Fibroblast of the aortic adventitia (primary cell): Measurements from ENCODE around the gene MSANTD2. TPM values are rescaled to one million over a fixed set of nuclear protein-coding genes. Genes with fewer than 3 reads are reported as not detected.

Experiments
- DNase-seq: peaks from one replicate; pipeline ENCODE4 v3.0.0-alpha.2; 2010; ENCODE audit warnings: low read depth
- H3K4me3 ChIP-seq: 2 replicates; pipeline ENCODE4 v1.5.1; 2011; ENCODE audit warnings: low read depth, mild to moderate bottlenecking, control low read depth, low read length, moderate library complexity
- total RNA-seq: library from RNA; depleted of rRNA; stranded (reverse); fragments of >200 nt; gene quantifications from 2 replicates; pipeline ENCODE4 v1.2.3, GENCODE V29; 2012; ENCODE audit warnings: low replicate concordance
- TF ChIP-seq, protein P1 (sequence below): IDR thresholded peaks from 2 replicates; pipeline ENCODE4 v1.5.1; 2011; ENCODE audit warnings: mild to moderate bottlenecking, low read length, control low read depth, inconsistent platforms; ENCODE audit not compliant: insufficient read depth

The MSANTD2 gene
- total RNA-seq, 1 donor: 10.8 TPM

DNA sequence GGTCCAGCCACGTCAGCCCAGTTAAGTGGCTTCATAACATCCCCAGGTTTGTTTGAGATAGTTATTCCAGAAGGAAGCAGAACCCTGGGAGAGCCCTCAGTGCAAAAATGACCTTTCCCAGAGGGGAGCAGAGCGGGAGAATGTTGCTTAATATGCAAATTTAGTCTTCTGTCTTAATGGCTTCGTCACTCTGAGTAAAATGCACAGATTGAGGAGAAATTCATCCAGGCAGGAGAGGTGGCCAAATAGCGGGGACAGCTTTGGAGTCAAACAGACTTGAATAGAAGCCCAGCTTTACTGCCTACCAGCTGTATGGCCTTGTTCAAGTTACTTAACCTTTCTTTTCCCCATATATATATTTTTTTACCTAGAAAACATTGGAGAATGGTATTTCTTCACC, 72.7 kb downstream of the MSANTD2 start:
- no peak overlapping the region for H3K4me3 ChIP-seq
- no peak for DNase-seq
- TF ChIP-seq, protein P1, sequence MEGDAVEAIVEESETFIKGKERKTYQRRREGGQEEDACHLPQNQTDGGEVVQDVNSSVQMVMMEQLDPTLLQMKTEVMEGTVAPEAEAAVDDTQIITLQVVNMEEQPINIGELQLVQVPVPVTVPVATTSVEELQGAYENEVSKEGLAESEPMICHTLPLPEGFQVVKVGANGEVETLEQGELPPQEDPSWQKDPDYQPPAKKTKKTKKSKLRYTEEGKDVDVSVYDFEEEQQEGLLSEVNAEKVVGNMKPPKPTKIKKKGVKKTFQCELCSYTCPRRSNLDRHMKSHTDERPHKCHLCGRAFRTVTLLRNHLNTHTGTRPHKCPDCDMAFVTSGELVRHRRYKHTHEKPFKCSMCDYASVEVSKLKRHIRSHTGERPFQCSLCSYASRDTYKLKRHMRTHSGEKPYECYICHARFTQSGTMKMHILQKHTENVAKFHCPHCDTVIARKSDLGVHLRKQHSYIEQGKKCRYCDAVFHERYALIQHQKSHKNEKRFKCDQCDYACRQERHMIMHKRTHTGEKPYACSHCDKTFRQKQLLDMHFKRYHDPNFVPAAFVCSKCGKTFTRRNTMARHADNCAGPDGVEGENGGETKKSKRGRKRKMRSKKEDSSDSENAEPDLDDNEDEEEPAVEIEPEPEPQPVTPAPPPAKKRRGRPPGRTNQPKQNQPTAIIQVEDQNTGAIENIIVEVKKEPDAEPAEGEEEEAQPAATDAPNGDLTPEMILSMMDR: no peak

DNA sequence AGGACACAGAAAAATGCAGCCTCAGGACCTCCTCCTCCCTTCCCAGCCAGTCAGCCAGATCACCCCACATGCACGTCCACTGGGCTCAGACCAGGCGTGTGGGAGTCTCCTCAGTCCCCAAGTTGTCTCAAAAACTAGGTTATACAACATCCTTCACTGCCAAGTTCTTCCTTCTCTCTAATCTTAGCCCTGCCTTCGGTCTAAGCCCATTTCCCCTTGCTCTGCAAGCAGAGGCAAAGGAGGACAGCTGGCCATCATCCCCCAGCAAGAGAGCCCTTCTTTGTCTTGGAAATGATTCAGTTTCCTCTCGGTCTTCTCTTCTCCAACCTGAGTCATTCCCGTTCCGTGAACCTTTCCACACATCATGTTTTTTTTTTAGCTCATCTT, 74.5 kb downstream of the MSANTD2 start:
- DNase-seq: peak; percentile 54
- no peak overlapping the region for H3K4me3 ChIP-seq
- TF ChIP-seq, protein P1: no peak

DNA sequence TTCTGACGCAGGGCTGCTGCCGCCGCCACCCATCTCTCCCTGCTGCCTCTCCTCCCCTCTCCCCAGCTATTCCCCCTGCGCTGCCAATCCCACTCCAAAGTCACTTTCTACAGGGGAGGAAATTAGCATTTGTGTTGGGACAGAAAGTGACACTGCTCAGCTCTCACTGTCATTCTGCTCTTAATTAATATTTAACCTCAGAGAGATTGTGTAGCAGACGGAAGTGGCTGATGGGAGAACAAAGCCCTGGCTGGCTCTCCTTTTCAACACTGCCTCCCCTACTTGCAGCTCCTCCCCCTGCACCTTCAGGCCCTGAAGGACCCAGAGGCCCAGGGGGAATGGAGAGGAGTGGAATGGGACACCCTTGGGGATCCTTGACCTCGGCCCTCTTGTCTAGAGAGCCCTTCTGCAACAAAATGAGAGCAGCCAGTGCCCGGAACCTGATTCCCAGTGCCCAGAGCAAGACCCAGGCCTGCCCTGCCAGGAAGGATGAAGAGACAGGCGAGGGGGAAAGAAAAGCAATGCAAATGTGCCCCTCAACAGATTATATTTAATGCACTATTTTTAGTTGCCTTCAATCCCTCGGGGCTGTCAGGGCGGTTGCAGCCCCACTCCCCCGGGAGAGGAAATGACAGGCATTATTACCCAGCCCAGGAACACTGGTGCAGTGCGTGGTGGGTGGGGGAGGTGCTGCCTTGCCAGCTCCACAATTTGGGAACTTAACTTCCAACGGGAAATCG, 75.1 kb downstream of the MSANTD2 start:
- TF ChIP-seq, protein P1: no peak
- no peak for DNase-seq
- H3K4me3 ChIP-seq: no peak overlapping the region

DNA sequence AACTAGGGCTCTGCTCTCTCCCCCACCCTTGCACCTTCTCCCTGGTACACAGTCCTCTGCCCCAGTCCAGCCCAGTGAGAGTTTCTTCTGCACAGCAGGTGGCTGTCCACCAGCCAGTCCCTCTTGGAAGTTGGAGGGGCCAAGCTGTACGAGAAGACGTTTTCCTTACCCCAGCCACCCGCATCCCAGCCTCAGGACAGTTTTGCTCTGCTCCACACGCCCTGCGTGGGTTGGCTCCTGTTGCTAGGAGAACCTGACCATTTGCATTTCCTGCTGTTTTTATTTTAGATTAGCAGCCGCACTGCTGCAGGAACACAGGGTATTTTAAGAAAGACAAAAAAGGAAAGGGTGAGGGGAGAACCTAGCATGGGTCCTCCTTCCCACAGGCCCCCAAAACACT, 78.0 kb downstream of the MSANTD2 start:
- TF ChIP-seq, protein P1: no peak
- no peak for DNase-seq
- H3K4me3 ChIP-seq: no peak overlapping the region

DNA sequence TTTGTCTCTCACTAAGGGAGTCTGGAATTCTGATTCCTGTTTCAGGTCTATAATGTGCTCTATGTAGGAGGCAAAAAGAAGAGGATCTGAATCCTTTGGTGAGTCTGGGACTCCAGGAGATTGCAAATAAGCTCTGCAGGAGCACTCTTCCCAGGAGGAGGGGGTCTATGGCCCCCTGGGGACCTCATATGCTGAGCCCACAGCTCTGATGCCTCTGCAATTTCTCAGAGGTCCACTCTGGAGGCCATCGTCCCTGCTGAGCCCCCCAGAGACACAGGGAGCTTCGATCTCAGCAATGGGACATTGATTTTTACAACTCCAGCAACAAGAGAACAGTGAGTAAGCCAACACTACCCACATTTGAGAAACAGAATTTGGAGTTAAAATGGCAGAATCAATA, 80.7 kb downstream of the MSANTD2 start:
- TF ChIP-seq, protein P1: no peak
- no peak for DNase-seq
- no peak overlapping the region for H3K4me3 ChIP-seq

DNA sequence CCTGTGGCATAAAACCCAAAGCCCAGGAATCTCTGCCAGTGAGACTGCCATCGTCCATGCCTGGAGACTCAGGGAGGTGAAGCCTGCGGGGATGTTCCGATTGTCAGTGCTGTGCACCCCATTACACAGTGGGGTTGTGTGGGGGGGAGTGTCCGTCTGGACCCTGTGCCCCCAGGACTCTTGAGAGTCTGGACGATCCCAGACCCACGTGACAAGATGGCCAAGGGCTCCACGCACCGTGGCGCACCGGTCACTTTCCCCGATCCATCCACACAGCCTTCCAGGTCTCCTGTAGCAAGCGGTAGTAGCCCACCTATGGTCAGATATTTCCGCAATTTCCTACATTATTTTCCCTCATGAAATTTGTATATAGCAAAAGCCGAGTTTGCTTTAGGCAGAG, 81.4 kb downstream of the MSANTD2 start:
- TF ChIP-seq, protein P1: no peak
- DNase-seq: no peak
- H3K4me3 ChIP-seq: no peak overlapping the region
